SK-N-SH treated with all-trans-retinoic acid at 6 μM for 48 hours (cell line): ENCODE results near the gene SLC25A26.

Experiments
- ATAC-seq: fragments of 200-7000 bp; cut with Tn5 transposase; 3 replicates; pipeline ENCODE4 v1.9.1; 2020; ENCODE audit warnings: mild to moderate bottlenecking, moderate library complexity
- ARNTL ChIP-seq: fragments of 450-650 bp; formaldehyde crosslinking; IDR thresholded peaks from 2 replicates; pipeline ENCODE4 v1.5.0; 2020; ENCODE audit warnings: low read depth, mild to moderate bottlenecking, moderate library complexity, borderline replicate concordance
- BACH2 ChIP-seq: fragments of 250-450 bp; sonication (Bioruptor Pico); IDR thresholded peaks from 2 replicates; pipeline ENCODE4 v1.9.0; 2021; ENCODE audit warnings: mild to moderate bottlenecking, borderline replicate concordance
- CSDC2 ChIP-seq: fragments of 250-450 bp; sonication (Bioruptor Pico); IDR thresholded peaks from 2 replicates; pipeline ENCODE4 v1.5.0; 2020; ENCODE audit warnings: mild to moderate bottlenecking, moderate library complexity
- ESRRG ChIP-seq: fragments of 250-450 bp; sonication (Bioruptor Pico); IDR thresholded peaks from 2 replicates; pipeline ENCODE4 v1.6.1; 2021; ENCODE audit warnings: mild to moderate bottlenecking
- GLIS3 ChIP-seq: fragments of 250-450 bp; sonication (Bioruptor Pico); IDR thresholded peaks from 2 replicates; pipeline ENCODE4 v1.5.0; 2020; ENCODE audit warnings: mild to moderate bottlenecking, moderate library complexity
- ISL1 ChIP-seq: fragments of 250-450 bp; sonication (Bioruptor Pico); IDR thresholded peaks from 2 replicates; pipeline ENCODE4 v2.1.2; 2022; ENCODE audit warnings: mild to moderate bottlenecking, moderate library complexity
- OSR1 ChIP-seq: fragments of 250-450 bp; sonication (Bioruptor Pico); IDR thresholded peaks from 2 replicates; pipeline ENCODE4 v1.8.0; 2022; ENCODE audit warnings: moderate library complexity, mild to moderate bottlenecking, inconsistent platforms
- PATZ1 ChIP-seq: fragments of 250-450 bp; sonication (Bioruptor Pico); IDR thresholded peaks from 2 replicates; pipeline ENCODE4 v1.8.0; 2020; ENCODE audit warnings: mild to moderate bottlenecking, moderate library complexity, borderline replicate concordance
- PPARA ChIP-seq: fragments of 250-450 bp; sonication (Bioruptor Pico); IDR thresholded peaks from 2 replicates; pipeline ENCODE4 v1.5.0; 2020; ENCODE audit warnings: mild to moderate bottlenecking, borderline replicate concordance
- RARB ChIP-seq: fragments of 250-450 bp; sonication (Bioruptor Pico); IDR thresholded peaks from 2 replicates; pipeline ENCODE4 v1.8.0; 2021; ENCODE audit warnings: mild to moderate bottlenecking, moderate library complexity
- SNAI2 ChIP-seq: fragments of 250-450 bp; sonication (Bioruptor Pico); IDR thresholded peaks from 2 replicates; pipeline ENCODE4 v1.5.0; 2020; ENCODE audit warnings: mild to moderate bottlenecking, moderate library complexity
- TCF4 ChIP-seq: fragments of 250-450 bp; sonication (Bioruptor Pico); IDR thresholded peaks from 2 replicates; pipeline ENCODE4 v1.8.0; 2021; ENCODE audit warnings: mild to moderate bottlenecking, moderate library complexity, borderline replicate concordance
- TOX ChIP-seq: fragments of 250-450 bp; sonication (Bioruptor Pico); IDR thresholded peaks from 2 replicates; pipeline ENCODE4 v1.8.0; 2021; ENCODE audit warnings: mild to moderate bottlenecking, moderate library complexity, borderline replicate concordance
- ZC3H10 ChIP-seq: fragments of 250-450 bp; sonication (Bioruptor Pico); IDR thresholded peaks from 2 replicates; pipeline ENCODE4 v1.5.1; 2021; ENCODE audit warnings: mild to moderate bottlenecking, moderate library complexity
- ZFP3 ChIP-seq: fragments of 250-450 bp; sonication (Bioruptor Pico); IDR thresholded peaks from 2 replicates; pipeline ENCODE4 v1.5.0; 2020; ENCODE audit warnings: mild to moderate bottlenecking, moderate library complexity
- ZFP30 ChIP-seq: fragments of 450-650 bp; formaldehyde crosslinking; IDR thresholded peaks from 2 replicates; pipeline ENCODE4 v1.5.0; 2022; ENCODE audit warnings: mild to moderate bottlenecking, moderate library complexity
- ZNF565 ChIP-seq: fragments of 450-650 bp; formaldehyde crosslinking; conservative IDR thresholded peaks from 2 replicates; pipeline ENCODE4 v1.5.0; 2020; ENCODE audit warnings: low read depth, mild to moderate bottlenecking, moderate library complexity
- ZNF70 ChIP-seq: fragments of 450-650 bp; formaldehyde crosslinking; IDR thresholded peaks from 2 replicates; pipeline ENCODE4 v1.5.0; 2020; ENCODE audit warnings: mild to moderate bottlenecking, moderate library complexity
- ZNF8 ChIP-seq: fragments of 450-650 bp; formaldehyde crosslinking; IDR thresholded peaks from 2 replicates; pipeline ENCODE4 v1.5.0; 2020; ENCODE audit warnings: mild to moderate bottlenecking, moderate library complexity
- TF ChIP-seq, protein P1 (sequence below): fragments of 250-450 bp; sonication (Bioruptor Pico); IDR thresholded peaks from 2 replicates; pipeline ENCODE4 v1.5.1; 2021; ENCODE audit warnings: mild to moderate bottlenecking, moderate library complexity
- TF ChIP-seq, protein P2 (sequence below): fragments of 250-450 bp; sonication (Bioruptor Pico); IDR thresholded peaks from 2 replicates; pipeline ENCODE4 v1.8.0; 2021; ENCODE audit warnings: low read depth, mild to moderate bottlenecking, moderate library complexity, borderline replicate concordance
- TF ChIP-seq, protein P3 (sequence below): fragments of 250-450 bp; sonication (Bioruptor Pico); IDR thresholded peaks from 2 replicates; pipeline ENCODE4 v1.5.1; 2020; ENCODE audit warnings: low read depth, mild to moderate bottlenecking, moderate library complexity

The SLC25A26 gene

DNA sequence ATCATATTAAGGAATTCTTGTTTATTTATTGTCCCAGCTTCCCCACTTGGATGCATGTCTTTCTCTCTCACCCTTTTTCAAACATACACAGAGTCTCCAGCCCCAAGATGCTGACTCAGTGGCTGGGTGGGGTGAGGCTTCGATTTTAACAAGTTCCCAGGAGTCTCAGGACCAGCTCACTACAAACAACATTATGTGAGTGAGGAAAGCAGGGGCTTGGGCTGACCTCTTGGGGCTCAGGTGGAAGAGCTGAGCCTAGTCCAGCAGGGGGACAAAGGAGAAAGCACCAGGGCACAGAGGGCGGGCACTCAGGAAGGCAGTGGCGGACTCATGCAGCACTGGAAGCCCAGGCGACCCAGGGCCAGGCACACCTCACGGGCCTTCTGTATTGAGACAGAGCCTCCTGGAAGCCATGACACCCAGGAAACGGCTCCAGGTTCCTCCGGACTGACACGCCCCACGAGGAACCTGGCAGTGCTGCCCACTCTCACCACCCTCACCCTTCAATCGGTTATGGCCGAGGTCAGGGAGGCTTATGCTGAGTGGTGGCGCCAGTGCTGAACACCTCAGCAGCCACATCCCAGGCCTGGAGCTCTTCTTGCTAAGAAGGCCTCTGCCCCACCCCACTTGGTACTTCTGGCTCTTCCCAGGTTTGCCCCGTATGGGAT, 182.7 kb downstream of the SLC25A26 start (continued):
- TF ChIP-seq, protein P1, sequence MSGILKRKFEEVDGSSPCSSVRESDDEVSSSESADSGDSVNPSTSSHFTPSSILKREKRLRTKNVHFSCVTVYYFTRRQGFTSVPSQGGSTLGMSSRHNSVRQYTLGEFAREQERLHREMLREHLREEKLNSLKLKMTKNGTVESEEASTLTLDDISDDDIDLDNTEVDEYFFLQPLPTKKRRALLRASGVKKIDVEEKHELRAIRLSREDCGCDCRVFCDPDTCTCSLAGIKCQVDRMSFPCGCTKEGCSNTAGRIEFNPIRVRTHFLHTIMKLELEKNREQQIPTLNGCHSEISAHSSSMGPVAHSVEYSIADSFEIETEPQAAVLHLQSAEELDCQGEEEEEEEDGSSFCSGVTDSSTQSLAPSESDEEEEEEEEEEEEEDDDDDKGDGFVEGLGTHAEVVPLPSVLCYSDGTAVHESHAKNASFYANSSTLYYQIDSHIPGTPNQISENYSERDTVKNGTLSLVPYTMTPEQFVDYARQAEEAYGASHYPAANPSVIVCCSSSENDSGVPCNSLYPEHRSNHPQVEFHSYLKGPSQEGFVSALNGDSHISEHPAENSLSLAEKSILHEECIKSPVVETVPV (CRISPR knock-in tag) = no peak
- TF ChIP-seq CSDC2 (CRISPR knock-in tag) (no peak), ZNF8 (CRISPR knock-in tag) (no peak), BACH2 (no peak), ARNTL (CRISPR knock-in tag) (no peak), TOX (CRISPR knock-in tag) (no peak), ZFP3 (CRISPR knock-in tag) (no peak)
- TF ChIP-seq, protein P2, sequence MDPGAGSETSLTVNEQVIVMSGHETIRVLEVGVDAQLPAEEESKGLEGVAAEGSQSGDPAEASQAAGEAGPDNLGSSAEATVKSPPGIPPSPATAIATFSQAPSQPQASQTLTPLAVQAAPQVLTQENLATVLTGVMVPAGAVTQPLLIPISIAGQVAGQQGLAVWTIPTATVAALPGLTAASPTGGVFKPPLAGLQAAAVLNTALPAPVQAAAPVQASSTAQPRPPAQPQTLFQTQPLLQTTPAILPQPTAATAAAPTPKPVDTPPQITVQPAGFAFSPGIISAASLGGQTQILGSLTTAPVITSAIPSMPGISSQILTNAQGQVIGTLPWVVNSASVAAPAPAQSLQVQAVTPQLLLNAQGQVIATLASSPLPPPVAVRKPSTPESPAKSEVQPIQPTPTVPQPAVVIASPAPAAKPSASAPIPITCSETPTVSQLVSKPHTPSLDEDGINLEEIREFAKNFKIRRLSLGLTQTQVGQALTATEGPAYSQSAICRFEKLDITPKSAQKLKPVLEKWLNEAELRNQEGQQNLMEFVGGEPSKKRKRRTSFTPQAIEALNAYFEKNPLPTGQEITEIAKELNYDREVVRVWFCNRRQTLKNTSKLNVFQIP (CRISPR knock-in tag) = no peak

- no peak for ATAC-seq
- no peak for TF ChIP-seq GLIS3 (CRISPR knock-in tag)
- TF ChIP-seq ZC3H10 (CRISPR knock-in tag) = no peak
- TF ChIP-seq TOX (CRISPR knock-in tag) = no peak
- TF ChIP-seq ESRRG (CRISPR knock-in tag) = no peak
- no peak for TF ChIP-seq ISL1 (CRISPR knock-in tag)
- no peak for TF ChIP-seq ZNF565 (CRISPR knock-in tag)
- no peak for TF ChIP-seq OSR1 (CRISPR knock-in tag)
- no peak for TF ChIP-seq CSDC2 (CRISPR knock-in tag)
- no peak for TF ChIP-seq RARB
- TF ChIP-seq TCF4 (CRISPR knock-in tag) = no peak
- no peak for TF ChIP-seq PPARA (CRISPR knock-in tag)
- TF ChIP-seq, protein P2 (CRISPR knock-in tag) = no peak
- TF ChIP-seq PATZ1 (CRISPR knock-in tag) = no peak
- TF ChIP-seq, protein P3, sequence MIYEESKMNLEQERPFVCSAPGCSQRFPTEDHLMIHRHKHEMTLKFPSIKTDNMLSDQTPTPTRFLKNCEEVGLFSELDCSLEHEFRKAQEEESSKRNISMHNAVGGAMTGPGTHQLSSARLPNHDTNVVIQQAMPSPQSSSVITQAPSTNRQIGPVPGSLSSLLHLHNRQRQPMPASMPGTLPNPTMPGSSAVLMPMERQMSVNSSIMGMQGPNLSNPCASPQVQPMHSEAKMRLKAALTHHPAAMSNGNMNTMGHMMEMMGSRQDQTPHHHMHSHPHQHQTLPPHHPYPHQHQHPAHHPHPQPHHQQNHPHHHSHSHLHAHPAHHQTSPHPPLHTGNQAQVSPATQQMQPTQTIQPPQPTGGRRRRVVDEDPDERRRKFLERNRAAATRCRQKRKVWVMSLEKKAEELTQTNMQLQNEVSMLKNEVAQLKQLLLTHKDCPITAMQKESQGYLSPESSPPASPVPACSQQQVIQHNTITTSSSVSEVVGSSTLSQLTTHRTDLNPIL (CRISPR knock-in tag) = no peak
- no peak for TF ChIP-seq SNAI2 (CRISPR knock-in tag)
Measured at GRCh38 chr3:66404197-66404596, 183.4 kb downstream of the SLC25A26 start.

DNA sequence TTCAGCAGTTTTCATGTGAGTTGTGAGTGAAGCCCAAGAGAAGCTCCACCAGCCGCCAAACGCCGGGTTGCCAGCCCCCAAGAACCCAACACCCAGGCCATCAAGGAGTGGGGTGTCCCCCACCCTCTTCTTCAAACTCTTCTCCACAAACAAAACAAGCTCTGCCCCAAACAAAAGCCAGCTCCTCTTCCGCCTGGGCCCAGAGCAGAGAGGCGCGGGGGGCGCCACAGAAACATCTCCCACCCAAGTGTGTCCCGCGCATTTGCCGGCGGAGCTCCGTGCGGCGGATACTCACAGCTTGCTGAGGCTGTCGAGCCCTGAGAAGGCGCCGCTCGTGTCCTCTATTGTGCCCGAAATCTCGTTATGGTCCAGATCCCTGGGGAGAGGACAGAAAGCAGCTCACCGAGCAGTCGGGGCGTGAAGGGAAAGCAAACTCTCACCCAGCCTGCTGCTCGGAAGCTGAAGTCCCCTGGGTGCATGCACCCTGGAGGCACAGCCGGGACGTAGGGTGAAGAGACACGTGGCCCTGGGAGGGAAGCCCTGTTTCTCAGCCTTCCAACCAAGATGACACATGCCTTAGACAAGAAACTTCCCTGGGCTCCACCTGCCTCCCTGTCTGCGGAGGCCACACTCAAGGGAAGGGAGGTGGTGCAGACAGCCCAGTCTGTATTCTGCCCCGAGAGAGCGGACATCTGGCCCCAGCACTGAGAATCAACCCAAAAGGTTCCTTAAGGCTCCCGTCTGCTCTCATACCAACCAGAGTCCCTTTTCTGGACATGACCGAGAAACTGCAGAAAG, 184.3 kb downstream of the SLC25A26 start:
- no peak for TF ChIP-seq ZNF8 (CRISPR knock-in tag)
- no peak for TF ChIP-seq ZNF70
- TF ChIP-seq, protein P2 (CRISPR knock-in tag) = no peak
- TF ChIP-seq PATZ1 (CRISPR knock-in tag) = no peak
- TF ChIP-seq PPARA (CRISPR knock-in tag) = no peak
- TF ChIP-seq ZFP30 (CRISPR knock-in tag) = no peak
- TF ChIP-seq, protein P1 (CRISPR knock-in tag) = no peak
- no peak for TF ChIP-seq ESRRG (CRISPR knock-in tag)
- TF ChIP-seq ZC3H10 (CRISPR knock-in tag) = no peak
- no peak for TF ChIP-seq GLIS3 (CRISPR knock-in tag)
- TF ChIP-seq ZNF565 (CRISPR knock-in tag) = no peak
- no peak for TF ChIP-seq BACH2
- no peak for ATAC-seq
